ENCODE measurements around the gene FAM43A.

The FAM43A gene

GRCh38 chr3:194673761-194674160, 11.9 kb upstream of the FAM43A start:
- peaks cover 0 to 2% (median 0%) of the 10 kb centered on the region in 5 experiments for H3K27me3 ChIP-seq (replicated peaks in 2 of 5; ENCODE audit: control insufficient read depth in 4 of 5, insufficient read depth in 5 of 5, low read length in 4 of 5)
- no peak for DNase-seq
- 100% methylated on average over 3 of the region's 3 CpGs for WGBS (ENCODE audit: insufficient coverage)
- ChIA-PET POLR2A (no interaction called here), CTCF (interaction anchor here (0.7 to 11.2 kb wide), 5 partner anchors 9 to 596 kb away, joined by 3 to 129 read pairs (median 14); partner anchors contain the start of genes FAM43A and XXYLT1)
- H3K4me3 ChIP-seq (ENCODE audit: control insufficient read depth in 1 of 7, extremely low read depth in 1 of 7, insufficient read depth in 4 of 7, low read depth in 2 of 7, low read length in 6 of 7), result no peak overlapping the region
- H3K36me3 ChIP-seq (ENCODE audit: control insufficient read depth in 4 of 4, insufficient read depth in 4 of 4, low read length in 3 of 4), result peaks cover 2 to 12% (median 6%) of the 10 kb centered on the region in 4 experiments
- peaks cover 11 to 22% (median 17%) of the 10 kb centered on the region in 4 experiments for H3K4me1 ChIP-seq (ENCODE audit: control extremely low read depth in 1 of 4, control insufficient read depth in 4 of 4, insufficient read depth in 4 of 4, low read length in 3 of 4)
- no peaks in the 10 kb centered on the region for H3K9me3 ChIP-seq (ENCODE audit: control extremely low read depth in 1 of 5, control insufficient read depth in 4 of 5, insufficient read depth in 2 of 5, low read depth in 1 of 5, low read length in 4 of 5)
- no peak overlapping the region for H3K27ac ChIP-seq (ENCODE audit: insufficient read depth in 1 of 2, low read depth in 1 of 2, low read length in 2 of 2, poor library complexity in 1 of 2, severe bottlenecking in 2 of 2)

GRCh38 chr3:194675081-194675640, 10.5 kb upstream of the FAM43A start:
- ChIA-PET POLR2A (no interaction called here), CTCF (interaction anchor here (2.2 to 11.2 kb wide), 2 partner anchors 8 to 279 kb away, joined by 8 to 129 read pairs; partner anchors contain the start of gene FAM43A)
- Histone ChIP-seq H3K27me3 (replicated peaks in 2 of 5; ENCODE audit: control insufficient read depth in 4 of 5, insufficient read depth in 5 of 5, low read length in 4 of 5) (peaks cover 0 to 2% (median 0%) of the 10 kb centered on the region in 5 experiments), H3K27ac (ENCODE audit: insufficient read depth in 1 of 2, low read depth in 1 of 2, low read length in 2 of 2, poor library complexity in 1 of 2, severe bottlenecking in 2 of 2) (no peak overlapping the region), H3K4me3 (ENCODE audit: control insufficient read depth in 1 of 7, extremely low read depth in 1 of 7, insufficient read depth in 4 of 7, low read depth in 2 of 7, low read length in 6 of 7) (no peak overlapping the region), H3K9me3 (ENCODE audit: control extremely low read depth in 1 of 5, control insufficient read depth in 4 of 5, insufficient read depth in 2 of 5, low read depth in 1 of 5, low read length in 4 of 5) (no peaks in the 10 kb centered on the region), H3K36me3 (ENCODE audit: control insufficient read depth in 4 of 4, insufficient read depth in 4 of 4, low read length in 3 of 4) (peaks cover 0 to under 1% (median 0%) of the 10 kb centered on the region in 4 experiments), H3K4me1 (ENCODE audit: control extremely low read depth in 1 of 4, control insufficient read depth in 4 of 4, insufficient read depth in 4 of 4, low read length in 3 of 4) (peaks cover 9 to 22% (median 17%) of the 10 kb centered on the region in 4 experiments)
- DNase-seq, result no peak
- WGBS (ENCODE audit: insufficient coverage), result 83% methylated on average over 12 of the region's 12 CpGs

DNA sequence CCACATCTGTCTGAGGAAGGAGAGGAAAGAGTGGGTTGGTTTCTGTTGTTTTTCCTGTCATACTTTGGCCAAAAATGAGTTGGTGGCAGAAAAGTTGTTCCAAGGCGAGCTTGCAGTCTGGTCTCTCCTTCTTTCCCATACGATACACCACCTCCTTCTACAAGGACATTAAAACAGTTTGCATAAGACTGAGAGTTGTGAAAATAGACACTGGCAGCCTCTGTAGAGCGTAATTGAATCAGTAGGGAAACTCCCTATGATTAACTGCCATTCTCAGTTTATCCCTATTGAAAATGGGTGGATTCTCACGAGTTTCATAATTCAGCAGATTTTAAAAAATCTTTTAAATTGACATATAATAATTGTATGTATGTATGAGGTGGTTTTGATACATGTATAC, 10.0 kb upstream of the FAM43A start:
- H3K9me3 ChIP-seq (ENCODE audit: control extremely low read depth in 1 of 5, control insufficient read depth in 4 of 5, insufficient read depth in 2 of 5, low read depth in 1 of 5, low read length in 4 of 5), result no peaks in the 10 kb centered on the region
- no peaks in the 10 kb centered on the region for H3K36me3 ChIP-seq (ENCODE audit: control insufficient read depth in 4 of 4, insufficient read depth in 4 of 4, low read length in 3 of 4)
- ChIA-PET CTCF (interaction anchor here (2.2 to 11.2 kb wide), 2 partner anchors 7 to 279 kb away, joined by 8 to 129 read pairs; partner anchors contain the start of gene FAM43A), POLR2A (no interaction called here)
- H3K4me3 ChIP-seq (ENCODE audit: control insufficient read depth in 1 of 7, extremely low read depth in 1 of 7, insufficient read depth in 4 of 7, low read depth in 2 of 7, low read length in 6 of 7), result no peak overlapping the region
- no peak overlapping the region for H3K27ac ChIP-seq (ENCODE audit: insufficient read depth in 1 of 2, low read depth in 1 of 2, low read length in 2 of 2, poor library complexity in 1 of 2, severe bottlenecking in 2 of 2)
- H3K27me3 ChIP-seq (replicated peaks in 2 of 5; ENCODE audit: control insufficient read depth in 4 of 5, insufficient read depth in 5 of 5, low read length in 4 of 5), result peaks cover 0 to 2% (median 0%) of the 10 kb centered on the region in 5 experiments
- DNase-seq, result no peak
- no CpG with 5 or more reads among the region's 4 CpGs for WGBS (ENCODE audit: insufficient coverage)
- peaks cover 9 to 18% (median 14%) of the 10 kb centered on the region in 4 experiments for H3K4me1 ChIP-seq (ENCODE audit: control extremely low read depth in 1 of 4, control insufficient read depth in 4 of 4, insufficient read depth in 4 of 4, low read length in 3 of 4)

- H3K36me3 ChIP-seq (ENCODE audit: control insufficient read depth in 4 of 4, insufficient read depth in 4 of 4, low read length in 3 of 4), result no peaks in the 10 kb centered on the region
- DNase-seq, result no peak
- H3K27ac ChIP-seq (ENCODE audit: insufficient read depth in 1 of 2, low read depth in 1 of 2, low read length in 2 of 2, poor library complexity in 1 of 2, severe bottlenecking in 2 of 2), result no peak overlapping the region
- no peaks in the 10 kb centered on the region for H3K9me3 ChIP-seq (ENCODE audit: control extremely low read depth in 1 of 5, control insufficient read depth in 4 of 5, insufficient read depth in 2 of 5, low read depth in 1 of 5, low read length in 4 of 5)
- peaks cover 3 to 14% (median 7%) of the 10 kb centered on the region in 4 experiments for H3K4me1 ChIP-seq (ENCODE audit: control extremely low read depth in 1 of 4, control insufficient read depth in 4 of 4, insufficient read depth in 4 of 4, low read length in 3 of 4)
- ChIA-PET POLR2A (no interaction called here), CTCF (interaction anchor here (0.6 to 1.4 kb wide), 4 partner anchors 14 to 280 kb away, joined by 3 to 4 read pairs (median 3); no protein-coding TSS in a partner anchor)
- H3K4me3 ChIP-seq (ENCODE audit: control insufficient read depth in 1 of 7, extremely low read depth in 1 of 7, insufficient read depth in 4 of 7, low read depth in 2 of 7, low read length in 6 of 7), result no peak overlapping the region
- 100% methylated on average over 1 of the region's 1 CpG for WGBS (ENCODE audit: insufficient coverage)
- peaks cover 0 to 2% (median 0%) of the 10 kb centered on the region in 5 experiments for H3K27me3 ChIP-seq (replicated peaks in 2 of 5; ENCODE audit: control insufficient read depth in 4 of 5, insufficient read depth in 5 of 5, low read length in 4 of 5)
These were observed 9.2 kb upstream of the FAM43A start for GRCh38 chr3:194676471-194676870.

GRCh38 chr3:194680888-194681615, 4.6 kb upstream of the FAM43A start:
- POLR2A ChIA-PET, result no interaction called here
- H3K4me1 ChIP-seq (ENCODE audit: control extremely low read depth in 1 of 4, control insufficient read depth in 4 of 4, insufficient read depth in 4 of 4, low read length in 3 of 4), result peaks cover 0 to 34% (median 20%) of the 10 kb centered on the region in 4 experiments
- CTCF ChIA-PET, result interaction anchor here (0.6 to 10.6 kb wide), 5 partner anchors 11 to 589 kb away, joined by 3 to 129 read pairs (median 20); partner anchors contain the start of genes LSG1 and XXYLT1
- 85% methylated on average over 10 of the region's 11 CpGs for WGBS (ENCODE audit: insufficient coverage)
- H3K4me3 ChIP-seq (ENCODE audit: control insufficient read depth in 1 of 7, extremely low read depth in 1 of 7, insufficient read depth in 4 of 7, low read depth in 2 of 7, low read length in 6 of 7), result no peak overlapping the region
- H3K36me3 ChIP-seq (ENCODE audit: control insufficient read depth in 4 of 4, insufficient read depth in 4 of 4, low read length in 3 of 4), result no peaks in the 10 kb centered on the region
- no peaks in the 10 kb centered on the region for H3K27me3 ChIP-seq (replicated peaks in 2 of 5; ENCODE audit: control insufficient read depth in 4 of 5, insufficient read depth in 5 of 5, low read length in 4 of 5)
- DNase-seq, result no peak
- no peak overlapping the region for H3K27ac ChIP-seq (ENCODE audit: insufficient read depth in 1 of 2, low read depth in 1 of 2, low read length in 2 of 2, poor library complexity in 1 of 2, severe bottlenecking in 2 of 2)
- no peaks in the 10 kb centered on the region for H3K9me3 ChIP-seq (ENCODE audit: control extremely low read depth in 1 of 5, control insufficient read depth in 4 of 5, insufficient read depth in 2 of 5, low read depth in 1 of 5, low read length in 4 of 5)

DNA sequence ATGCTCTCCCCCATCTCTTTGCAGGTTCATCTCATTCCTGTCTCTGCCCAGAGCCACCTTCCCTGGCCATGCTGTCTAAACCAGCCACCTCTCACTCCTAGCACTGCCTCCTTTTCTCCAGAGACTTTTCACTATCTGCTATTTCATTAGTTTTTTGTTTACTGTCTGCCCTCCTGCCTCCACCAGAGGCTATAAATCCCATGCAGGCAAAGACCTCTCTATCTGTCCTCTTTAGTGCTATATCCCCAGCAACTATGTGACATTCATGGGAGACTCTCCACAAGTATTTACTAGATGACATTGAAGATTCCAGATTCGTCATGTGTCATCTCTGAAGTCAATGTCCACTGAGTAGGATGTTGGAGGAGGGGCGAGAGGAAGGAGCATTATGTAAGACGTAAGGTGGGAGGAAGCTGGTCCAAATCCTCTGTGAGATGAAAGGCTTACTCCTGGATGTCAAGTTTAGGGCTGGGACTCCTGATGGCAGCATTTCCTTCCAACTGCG, 3.4 kb upstream of the FAM43A start:
- no peaks in the 10 kb centered on the region for H3K27me3 ChIP-seq (replicated peaks in 2 of 5; ENCODE audit: control insufficient read depth in 4 of 5, insufficient read depth in 5 of 5, low read length in 4 of 5)
- H3K27ac ChIP-seq (ENCODE audit: insufficient read depth in 1 of 2, low read depth in 1 of 2, low read length in 2 of 2, poor library complexity in 1 of 2, severe bottlenecking in 2 of 2), result no peak overlapping the region
- 50% methylated on average over 4 of the region's 4 CpGs for WGBS (ENCODE audit: insufficient coverage)
- no peaks in the 10 kb centered on the region for H3K9me3 ChIP-seq (ENCODE audit: control extremely low read depth in 1 of 5, control insufficient read depth in 4 of 5, insufficient read depth in 2 of 5, low read depth in 1 of 5, low read length in 4 of 5)
- peaks cover 0 to 45% (median 32%) of the 10 kb centered on the region in 4 experiments for H3K4me1 ChIP-seq (ENCODE audit: control extremely low read depth in 1 of 4, control insufficient read depth in 4 of 4, insufficient read depth in 4 of 4, low read length in 3 of 4)
- H3K4me3 ChIP-seq (ENCODE audit: control insufficient read depth in 1 of 7, extremely low read depth in 1 of 7, insufficient read depth in 4 of 7, low read depth in 2 of 7, low read length in 6 of 7), result peak overlapping the region in 1 of 7 experiments; percentile 5
- H3K36me3 ChIP-seq (ENCODE audit: control insufficient read depth in 4 of 4, insufficient read depth in 4 of 4, low read length in 3 of 4), result no peaks in the 10 kb centered on the region
- CTCF ChIA-PET, result interaction anchor here (0.5 to 10.6 kb wide), 46 partner anchors 12 to 828 kb away, joined by 3 to 129 read pairs (median 4); partner anchors contain the start of genes LSG1 and XXYLT1
- POLR2A ChIA-PET, result interaction anchor here (0.8 to 2.1 kb wide), 4 partner anchors 10 to 588 kb away, joined by 3 to 10 read pairs (median 4); partner anchors contain the start of gene LSG1
- no peak for DNase-seq
